Gastrocnemius medialis (tissue), 4 donors: ENCODE measurements around the gene TMSB10.

Experiments used
- POLR2A ChIP-seq, 2 donors: fragments of 450-650 bp; IDR thresholded peaks; one replicate each; pipeline ENCODE4 v1.6.1; 2017; ENCODE audit warnings: antibody characterized with exemption in 2 of 2, mild to moderate bottlenecking in 2 of 2, moderate library complexity in 2 of 2
- TF ChIP-seq, protein P1 (sequence below), 5 experiments: fragments of 450-650 bp in 3 of 5; fragments of 200-600 bp in 2 of 5; sonication (generic) in 2 of 5; IDR thresholded peaks in 4 of 5; conservative IDR thresholded peaks in 1 of 5; 1 replicate in 4 of 5; 2 replicates in 1 of 5; pipeline ENCODE4 v1.5.1; 2016 to 2019; ENCODE audit warnings: antibody characterized with exemption in 5 of 5, mild to moderate bottlenecking in 3 of 5, moderate library complexity in 3 of 5

DNA sequence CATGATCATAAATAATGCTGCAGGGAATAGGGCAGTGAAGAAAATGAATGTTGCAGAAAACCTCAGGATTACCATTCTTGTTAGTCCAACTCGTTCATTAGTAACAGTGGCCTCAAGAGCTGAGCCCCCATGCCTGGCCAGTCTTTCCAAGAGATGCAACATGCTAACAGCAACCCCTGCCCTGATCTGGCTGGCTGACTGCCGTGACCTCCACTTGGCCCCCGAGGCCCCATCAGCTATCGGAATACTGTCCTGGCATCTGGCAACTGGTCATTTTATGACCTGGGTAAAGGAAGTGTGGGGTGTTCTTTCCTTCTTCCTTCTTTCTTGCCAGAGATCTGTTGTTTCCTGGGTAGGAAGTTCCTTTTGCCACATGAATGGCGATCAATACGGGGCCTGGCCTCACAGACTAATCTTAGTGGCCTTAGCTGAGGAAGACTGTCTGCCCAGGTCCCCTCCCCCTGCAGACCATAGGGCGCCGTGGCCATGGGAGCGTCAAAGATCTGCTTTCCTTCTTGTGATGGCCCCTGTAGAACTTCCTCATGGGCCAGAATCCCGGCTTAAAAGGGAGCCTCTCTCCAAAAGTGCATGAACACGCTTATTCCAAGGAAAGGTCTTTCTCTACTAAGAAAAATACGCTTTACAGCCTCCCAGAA, 14.0 kb upstream of the TMSB10 start:
- no peak for TF ChIP-seq POLR2A (IDR thresholded peaks at IDR 0.05)
- TF ChIP-seq, protein P1, sequence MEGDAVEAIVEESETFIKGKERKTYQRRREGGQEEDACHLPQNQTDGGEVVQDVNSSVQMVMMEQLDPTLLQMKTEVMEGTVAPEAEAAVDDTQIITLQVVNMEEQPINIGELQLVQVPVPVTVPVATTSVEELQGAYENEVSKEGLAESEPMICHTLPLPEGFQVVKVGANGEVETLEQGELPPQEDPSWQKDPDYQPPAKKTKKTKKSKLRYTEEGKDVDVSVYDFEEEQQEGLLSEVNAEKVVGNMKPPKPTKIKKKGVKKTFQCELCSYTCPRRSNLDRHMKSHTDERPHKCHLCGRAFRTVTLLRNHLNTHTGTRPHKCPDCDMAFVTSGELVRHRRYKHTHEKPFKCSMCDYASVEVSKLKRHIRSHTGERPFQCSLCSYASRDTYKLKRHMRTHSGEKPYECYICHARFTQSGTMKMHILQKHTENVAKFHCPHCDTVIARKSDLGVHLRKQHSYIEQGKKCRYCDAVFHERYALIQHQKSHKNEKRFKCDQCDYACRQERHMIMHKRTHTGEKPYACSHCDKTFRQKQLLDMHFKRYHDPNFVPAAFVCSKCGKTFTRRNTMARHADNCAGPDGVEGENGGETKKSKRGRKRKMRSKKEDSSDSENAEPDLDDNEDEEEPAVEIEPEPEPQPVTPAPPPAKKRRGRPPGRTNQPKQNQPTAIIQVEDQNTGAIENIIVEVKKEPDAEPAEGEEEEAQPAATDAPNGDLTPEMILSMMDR (IDR thresholded peaks at IDR 0.05 in 4 of 5, conservative IDR thresholded peaks at IDR 0.05 in 1 of 5), result no peak
